ENCODE results near the gene NRG3.

GRCh38 chr10:81928119-81928518, 53.1 kb downstream of the NRG3 start:
- TF ChIP-seq, protein P1, sequence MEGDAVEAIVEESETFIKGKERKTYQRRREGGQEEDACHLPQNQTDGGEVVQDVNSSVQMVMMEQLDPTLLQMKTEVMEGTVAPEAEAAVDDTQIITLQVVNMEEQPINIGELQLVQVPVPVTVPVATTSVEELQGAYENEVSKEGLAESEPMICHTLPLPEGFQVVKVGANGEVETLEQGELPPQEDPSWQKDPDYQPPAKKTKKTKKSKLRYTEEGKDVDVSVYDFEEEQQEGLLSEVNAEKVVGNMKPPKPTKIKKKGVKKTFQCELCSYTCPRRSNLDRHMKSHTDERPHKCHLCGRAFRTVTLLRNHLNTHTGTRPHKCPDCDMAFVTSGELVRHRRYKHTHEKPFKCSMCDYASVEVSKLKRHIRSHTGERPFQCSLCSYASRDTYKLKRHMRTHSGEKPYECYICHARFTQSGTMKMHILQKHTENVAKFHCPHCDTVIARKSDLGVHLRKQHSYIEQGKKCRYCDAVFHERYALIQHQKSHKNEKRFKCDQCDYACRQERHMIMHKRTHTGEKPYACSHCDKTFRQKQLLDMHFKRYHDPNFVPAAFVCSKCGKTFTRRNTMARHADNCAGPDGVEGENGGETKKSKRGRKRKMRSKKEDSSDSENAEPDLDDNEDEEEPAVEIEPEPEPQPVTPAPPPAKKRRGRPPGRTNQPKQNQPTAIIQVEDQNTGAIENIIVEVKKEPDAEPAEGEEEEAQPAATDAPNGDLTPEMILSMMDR (IDR thresholded peaks at IDR 0.05; ENCODE audit: low read depth, low read length, poor library complexity, severe bottlenecking): no peak
- TF ChIP-seq EZH2phosphoT487 (IDR thresholded peaks at IDR 0.05; ENCODE audit: borderline replicate concordance, low read length): no peak

Measured in DOHH2 (cell line).